ENCODE measurements around the gene VPS33B. TPM values are rescaled to one million over a fixed set of nuclear protein-coding genes. Genes with fewer than 3 reads are reported as not detected.

The VPS33B gene
- total RNA-seq, 2 donors from 2014 or later: 9.4 to 18.3 TPM

- H3K4me1 ChIP-seq (replicated peaks): no peaks in the 10 kb centered on the region
- 72% methylated on average over 6 of the region's 6 CpGs for WGBS
- H3K27ac ChIP-seq: no peak overlapping the region
- DNase-seq (ENCODE audit: low spot score): no peak
- intact Hi-C loops (cut with DNase I): no loop called here
- H3K9me3 ChIP-seq: no peaks in the 10 kb centered on the region
- H3K4me3 ChIP-seq: no peak overlapping the region
- TF ChIP-seq, protein P1, sequence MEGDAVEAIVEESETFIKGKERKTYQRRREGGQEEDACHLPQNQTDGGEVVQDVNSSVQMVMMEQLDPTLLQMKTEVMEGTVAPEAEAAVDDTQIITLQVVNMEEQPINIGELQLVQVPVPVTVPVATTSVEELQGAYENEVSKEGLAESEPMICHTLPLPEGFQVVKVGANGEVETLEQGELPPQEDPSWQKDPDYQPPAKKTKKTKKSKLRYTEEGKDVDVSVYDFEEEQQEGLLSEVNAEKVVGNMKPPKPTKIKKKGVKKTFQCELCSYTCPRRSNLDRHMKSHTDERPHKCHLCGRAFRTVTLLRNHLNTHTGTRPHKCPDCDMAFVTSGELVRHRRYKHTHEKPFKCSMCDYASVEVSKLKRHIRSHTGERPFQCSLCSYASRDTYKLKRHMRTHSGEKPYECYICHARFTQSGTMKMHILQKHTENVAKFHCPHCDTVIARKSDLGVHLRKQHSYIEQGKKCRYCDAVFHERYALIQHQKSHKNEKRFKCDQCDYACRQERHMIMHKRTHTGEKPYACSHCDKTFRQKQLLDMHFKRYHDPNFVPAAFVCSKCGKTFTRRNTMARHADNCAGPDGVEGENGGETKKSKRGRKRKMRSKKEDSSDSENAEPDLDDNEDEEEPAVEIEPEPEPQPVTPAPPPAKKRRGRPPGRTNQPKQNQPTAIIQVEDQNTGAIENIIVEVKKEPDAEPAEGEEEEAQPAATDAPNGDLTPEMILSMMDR (IDR thresholded peaks at IDR 0.05): no peak
- TF ChIP-seq POLR2A (IDR thresholded peaks at IDR 0.05): no peak
- TF ChIP-seq POLR2AphosphoS5 (IDR thresholded peaks at IDR 0.05): no peak
- H3K27me3 ChIP-seq (replicated peaks; ENCODE audit: insufficient read depth): no peaks in the 10 kb centered on the region
- H3K36me3 ChIP-seq: no peaks in the 10 kb centered on the region
These were observed 34.1 kb downstream of the VPS33B start for GRCh38 chr15:90988296-90988695.

- TF ChIP-seq POLR2A (IDR thresholded peaks at IDR 0.05) (no peak), POLR2AphosphoS5 (IDR thresholded peaks at IDR 0.05) (no peak)
- TF ChIP-seq, protein P1 (IDR thresholded peaks at IDR 0.05): no peak
- intact Hi-C loops (cut with DNase I): no loop called here
- no peak overlapping the region for H3K4me3 ChIP-seq
- H3K36me3 ChIP-seq: no peaks in the 10 kb centered on the region
- H3K4me1 ChIP-seq (replicated peaks): no peaks in the 10 kb centered on the region
- DNase-seq (ENCODE audit: low spot score): no peak
- no peaks in the 10 kb centered on the region for H3K27me3 ChIP-seq (replicated peaks; ENCODE audit: insufficient read depth)
- no peak overlapping the region for H3K27ac ChIP-seq
- no peaks in the 10 kb centered on the region for H3K9me3 ChIP-seq
- 66% methylated on average over 7 of the region's 7 CpGs for WGBS
These were observed 34.7 kb downstream of the VPS33B start for GRCh38 chr15:90987561-90988141.

GRCh38 chr15:90986790-90987507, 35.4 kb downstream of the VPS33B start:
- no peak for TF ChIP-seq POLR2A (IDR thresholded peaks at IDR 0.05)
- TF ChIP-seq, protein P1 (IDR thresholded peaks at IDR 0.05): no peak
- TF ChIP-seq POLR2AphosphoS5 (IDR thresholded peaks at IDR 0.05): no peak
- 68% methylated on average over 11 of the region's 11 CpGs for WGBS
- DNase-seq (ENCODE audit: low spot score): no peak
- Histone ChIP-seq H3K4me3 (no peak overlapping the region), H3K27ac (no peak overlapping the region), H3K9me3 (no peaks in the 10 kb centered on the region), H3K4me1 (replicated peaks) (no peaks in the 10 kb centered on the region), H3K27me3 (replicated peaks; ENCODE audit: insufficient read depth) (no peaks in the 10 kb centered on the region), H3K36me3 (no peaks in the 10 kb centered on the region)
- intact Hi-C loops (cut with DNase I): no loop called here

- intact Hi-C loops (cut with DNase I): no loop called here
- no peak overlapping the region for H3K27ac ChIP-seq
- H3K9me3 ChIP-seq: no peaks in the 10 kb centered on the region
- 84% methylated on average over 5 of the region's 5 CpGs for WGBS
- no peaks in the 10 kb centered on the region for H3K27me3 ChIP-seq (replicated peaks; ENCODE audit: insufficient read depth)
- no peaks in the 10 kb centered on the region for H3K36me3 ChIP-seq
- TF ChIP-seq POLR2A (IDR thresholded peaks at IDR 0.05): no peak
- no peak for DNase-seq (ENCODE audit: low spot score)
- no peak overlapping the region for H3K4me3 ChIP-seq
- no peaks in the 10 kb centered on the region for H3K4me1 ChIP-seq (replicated peaks)
These were observed 40.3 kb downstream of the VPS33B start for GRCh38 chr15:90982135-90982534.

- Histone ChIP-seq H3K36me3 (no peaks in the 10 kb centered on the region), H3K9me3 (no peaks in the 10 kb centered on the region), H3K27me3 (replicated peaks; ENCODE audit: insufficient read depth) (no peaks in the 10 kb centered on the region), H3K27ac (no peak overlapping the region), H3K4me3 (no peak overlapping the region), H3K4me1 (replicated peaks) (no peaks in the 10 kb centered on the region)
- TF ChIP-seq POLR2AphosphoS5 (IDR thresholded peaks at IDR 0.05) (no peak), POLR2A (IDR thresholded peaks at IDR 0.05) (no peak)
- TF ChIP-seq, protein P1 (IDR thresholded peaks at IDR 0.05): no peak
- DNase-seq (ENCODE audit: low spot score): no peak
- intact Hi-C loops (cut with DNase I): no loop called here
- 87% methylated on average over 6 of the region's 6 CpGs for WGBS
These were observed 40.7 kb downstream of the VPS33B start for GRCh38 chr15:90981681-90982080.
